ENCODE data around the gene COMP.
"Not testable (repeated sequence)": the region's sequence is repeated elsewhere in the genome, so short reads cannot be mapped to it uniquely, and the experiment has no call there.

The COMP gene

GRCh38 chr19:18745012-18745735 is 45.9 kb downstream of the COMP start:
- no peak for DNase-seq

DNA sequence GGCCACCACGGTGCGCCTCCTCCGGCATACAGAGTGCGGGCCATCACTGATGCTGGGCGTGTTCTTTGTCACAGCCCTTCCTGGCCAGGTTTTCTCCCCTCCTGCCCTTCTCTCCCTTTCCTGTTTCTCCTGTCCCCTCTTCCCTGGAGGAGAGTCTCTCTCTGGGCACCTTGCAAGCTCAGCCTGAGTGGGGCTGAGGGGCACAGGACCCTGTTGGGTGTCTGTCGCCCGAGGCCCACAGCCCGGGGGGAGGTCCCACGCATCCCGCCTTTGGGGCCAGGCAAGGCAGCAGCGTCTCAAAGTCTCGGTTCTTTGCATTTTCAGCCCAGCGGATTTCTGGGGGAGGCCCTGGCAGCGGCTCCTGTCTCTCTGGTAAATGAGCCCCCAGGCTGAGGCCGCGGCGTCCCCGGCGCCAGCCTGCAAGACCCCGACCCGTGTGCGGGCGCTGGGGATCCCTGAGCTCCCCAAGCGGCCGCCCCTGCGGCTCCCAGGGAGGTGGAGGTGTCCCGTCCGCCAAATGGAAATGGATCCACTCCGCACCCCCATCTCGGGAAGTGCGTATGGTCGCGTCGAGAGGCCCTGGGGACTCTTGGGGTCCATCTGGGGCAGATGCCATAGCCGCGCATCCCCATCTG is 47.2 kb downstream of the COMP start:
- DNase-seq = no peak

DNA sequence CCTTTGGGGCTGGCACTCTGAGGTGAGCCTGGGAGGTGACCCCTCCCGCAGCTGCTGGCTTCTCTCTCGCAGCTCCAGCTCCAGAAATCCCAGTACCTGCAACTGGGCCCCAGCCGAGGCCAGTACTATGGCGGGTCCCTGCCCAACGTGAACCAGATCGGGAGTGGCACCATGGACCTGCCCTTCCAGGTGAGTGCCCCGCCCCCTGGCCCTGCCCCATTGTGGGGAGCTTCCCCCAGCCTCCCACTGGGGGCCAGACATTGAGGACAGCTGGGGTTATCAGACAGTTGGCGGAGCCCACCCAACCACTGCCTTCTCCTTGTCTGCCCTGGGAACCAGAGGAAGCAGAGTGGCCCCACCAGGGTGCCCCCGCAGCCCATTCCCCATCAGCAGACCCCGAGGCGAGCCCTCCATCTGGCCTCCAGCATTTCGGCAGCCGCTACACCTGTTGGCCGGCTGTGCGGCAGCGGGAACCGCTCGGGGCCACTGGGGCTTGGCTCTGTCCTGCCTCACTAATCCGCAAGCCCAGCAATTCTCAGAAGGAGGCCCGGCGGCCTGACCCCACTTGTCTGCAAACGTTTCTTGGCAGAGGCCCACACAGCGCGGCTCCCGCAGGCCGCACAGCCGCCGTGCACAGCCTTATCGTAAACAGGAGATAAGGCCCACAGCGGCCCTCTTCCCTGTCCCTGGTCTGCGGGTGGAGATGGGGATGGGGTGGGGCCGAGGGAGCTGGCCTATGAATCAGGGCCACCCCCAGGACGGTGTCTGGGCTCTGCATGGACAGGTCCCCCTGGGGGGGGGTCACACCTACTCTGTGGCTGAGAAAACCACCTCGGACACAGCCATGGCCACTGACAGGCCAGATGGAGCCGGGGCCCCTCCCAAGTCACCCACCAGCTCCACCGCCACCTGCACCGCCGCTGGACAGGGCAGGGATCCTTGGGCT is 48.0 kb downstream of the COMP start:
- DNase-seq = no peak

DNA sequence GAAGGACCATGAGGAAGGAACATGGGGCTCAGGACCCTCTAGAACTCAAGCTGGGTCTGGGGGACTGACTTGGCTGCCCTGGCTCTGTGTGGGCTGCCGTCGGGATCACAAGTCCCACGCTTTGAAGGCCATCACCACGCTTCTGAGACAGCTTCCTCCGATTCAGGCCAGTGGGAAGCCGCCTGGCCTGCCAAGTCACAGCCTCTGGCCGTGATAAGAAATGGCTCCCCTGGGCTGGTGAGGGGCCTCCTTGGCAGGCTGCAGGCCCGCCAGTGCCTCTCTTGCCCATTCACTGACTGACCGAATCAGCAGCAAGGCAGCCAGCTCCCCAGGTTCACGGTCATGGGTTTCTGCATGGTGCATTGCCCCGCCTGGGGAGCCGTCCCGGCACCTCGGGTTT is 48.8 kb downstream of the COMP start:
- DNase-seq = no peak

DNA sequence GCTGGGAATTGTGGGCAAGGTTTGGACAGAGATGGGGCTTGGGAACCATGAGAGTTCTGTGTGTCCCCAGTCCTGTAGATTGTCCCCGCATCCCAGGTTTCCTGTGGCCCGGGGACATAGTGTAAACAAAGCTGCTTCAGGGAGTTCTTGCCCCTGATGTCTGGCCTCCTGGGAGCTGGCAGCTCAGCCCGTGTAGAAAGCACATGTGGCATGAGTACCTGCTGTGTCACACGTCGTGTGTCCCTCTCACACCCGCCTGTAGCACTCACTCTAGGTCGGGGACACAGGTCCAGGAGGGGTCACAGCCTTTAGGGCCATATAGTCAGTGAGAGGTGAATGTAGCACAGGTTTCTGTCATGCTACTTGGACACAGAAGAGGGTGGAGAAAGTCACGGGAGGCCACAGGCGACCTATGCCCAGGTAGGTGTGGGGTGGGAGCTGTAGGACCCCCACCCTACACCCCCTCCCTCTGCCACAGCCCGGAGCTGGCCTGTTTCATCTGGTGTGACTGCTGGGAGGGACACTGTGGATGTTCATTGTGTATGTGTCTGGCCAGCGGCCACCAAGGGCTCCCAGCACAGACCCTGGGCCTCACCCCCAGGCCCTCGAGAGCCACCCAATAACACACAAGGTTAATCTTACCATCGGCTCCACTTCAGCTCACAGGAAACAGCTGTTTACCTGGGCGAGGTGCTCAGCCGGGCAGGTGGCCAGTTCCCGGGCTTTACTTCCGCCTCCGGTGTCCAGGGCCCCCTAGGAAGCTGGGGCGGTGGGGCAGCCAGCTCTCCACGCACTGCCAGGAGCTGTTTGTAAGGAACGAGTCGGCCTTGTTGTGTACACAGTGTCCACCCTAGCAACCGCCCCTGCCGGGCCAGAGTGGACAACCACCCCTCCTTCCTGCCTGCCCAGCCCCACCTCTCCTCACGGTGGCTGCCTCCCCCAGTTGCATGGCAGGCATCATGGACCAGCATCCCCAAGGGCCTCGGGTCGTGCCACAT is 49.7 kb downstream of the COMP start:
- no peak for DNase-seq

- DNase-seq = no peak
Measured at GRCh38 chr19:18738961-18739690, 52.0 kb downstream of the COMP start.

DNA sequence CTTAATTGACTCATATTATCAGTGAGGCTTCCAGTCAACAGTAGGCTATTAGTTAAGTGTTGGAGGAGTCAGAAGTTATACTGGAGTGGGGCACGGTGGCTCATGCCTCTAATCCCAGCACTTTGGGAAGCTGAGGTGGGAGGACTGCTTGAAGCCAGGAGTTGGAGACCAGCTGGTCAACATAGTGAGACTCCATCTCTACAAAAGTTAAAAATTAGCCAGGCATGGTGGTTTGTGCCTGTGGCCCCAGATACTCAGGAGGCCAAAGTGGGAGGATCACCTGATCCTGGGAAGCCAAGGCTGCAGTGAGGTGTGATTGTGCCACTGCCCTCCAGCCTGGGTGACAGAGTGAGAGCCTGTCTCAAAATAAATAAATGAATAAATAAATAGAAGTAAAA is 53.2 kb downstream of the COMP start:
- no peak for DNase-seq

DNA sequence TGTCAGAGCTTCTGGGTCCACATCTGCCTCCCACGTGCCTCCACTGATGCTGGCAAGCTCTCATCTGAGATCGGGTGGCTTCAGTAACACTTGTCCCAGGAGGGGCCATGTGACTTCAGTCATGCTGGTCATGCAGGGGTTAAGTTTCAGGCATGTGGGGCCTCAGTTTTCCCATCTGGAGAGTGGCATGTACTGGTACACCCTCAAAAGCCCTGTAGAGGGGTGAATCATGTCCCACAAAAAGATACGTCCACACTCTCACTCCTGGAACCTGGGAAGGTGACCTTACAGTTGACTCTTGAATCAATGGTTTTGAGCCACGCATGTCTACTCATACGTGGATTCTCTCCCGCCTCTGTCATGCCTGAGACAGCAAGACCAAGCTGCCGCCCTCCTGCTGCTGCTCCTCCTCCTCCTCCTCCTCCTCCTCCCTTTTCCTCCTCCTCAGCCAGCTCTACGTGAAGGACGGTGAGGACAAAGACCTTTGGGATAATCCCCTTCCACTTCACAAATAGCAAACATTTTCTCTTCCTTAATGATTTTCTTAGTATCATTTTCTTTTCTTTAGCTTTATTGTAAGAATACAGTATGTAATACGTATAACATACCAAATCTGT is 53.7 kb downstream of the COMP start:
- no peak for DNase-seq

- DNase-seq = no peak
Measured at GRCh38 chr19:18736415-18737336, 54.4 kb downstream of the COMP start.

DNA sequence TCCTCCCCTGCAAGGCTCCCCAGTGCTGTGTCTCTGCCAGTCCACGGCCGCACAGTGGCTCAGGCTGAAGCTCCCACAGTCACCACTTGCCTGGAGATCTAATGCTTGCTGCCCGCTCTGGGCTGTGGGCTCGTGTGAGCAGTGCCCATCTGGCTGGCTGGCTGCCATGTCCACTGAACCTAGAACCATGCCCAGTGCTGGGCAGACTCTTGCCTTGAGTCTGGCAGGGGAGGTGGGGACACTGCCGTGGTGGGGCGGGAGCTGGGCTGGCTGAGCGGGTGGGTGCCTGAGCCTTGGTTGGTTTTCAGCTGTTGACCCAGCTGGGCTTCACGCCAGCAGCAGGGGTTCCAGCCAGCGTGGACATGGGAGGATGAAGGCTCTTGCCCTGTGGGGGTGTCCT is 55.4 kb downstream of the COMP start:
- DNase-seq = no peak

DNA sequence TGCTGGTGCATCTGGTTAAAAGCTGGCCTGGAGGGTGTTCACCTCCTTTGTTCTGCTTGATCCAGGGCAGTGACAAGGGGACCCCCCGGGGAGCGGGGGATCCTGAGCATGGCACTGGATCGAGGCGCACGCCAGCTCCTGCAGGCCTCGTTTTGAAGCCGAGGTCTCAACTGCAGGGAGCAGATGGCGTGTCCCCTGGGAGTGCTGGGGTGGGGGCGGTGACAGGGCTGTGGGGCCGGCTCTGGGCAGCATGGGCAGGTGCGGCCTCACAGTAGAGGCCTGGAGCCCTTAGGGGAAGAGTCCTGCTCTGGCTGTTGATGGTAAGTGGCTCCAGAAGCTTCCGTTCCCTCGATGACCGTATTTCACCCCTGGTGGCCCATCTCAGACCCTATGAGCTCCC is 55.8 kb downstream of the COMP start:
- no peak for DNase-seq

- DNase-seq = not testable (repeated sequence)
Measured at GRCh38 chr19:18733762-18734332, 57.3 kb downstream of the COMP start.

GRCh38 chr19:18733196-18733647 is 57.9 kb downstream of the COMP start:
- no peak for DNase-seq
